Stimulated activated CD8-positive, alpha-beta memory T cell treated with anti-CD3 and anti-CD28 coated beads, Interleukin-2, amount 100 ng/mL, for 48 hours (primary cell): Measurements from ENCODE around the gene DCDC1.
"Not testable (repeated sequence)": the region's sequence is repeated elsewhere in the genome, so short reads cannot be mapped to it uniquely, and the experiment has no call there.

Experiments
- DNase-seq, 2 donors: peaks; one replicate each; pipeline ENCODE4 v3.0.0-alpha.2; 2020; ENCODE audit warnings: low read depth in 2 of 2

Gene DCDC1

DNA sequence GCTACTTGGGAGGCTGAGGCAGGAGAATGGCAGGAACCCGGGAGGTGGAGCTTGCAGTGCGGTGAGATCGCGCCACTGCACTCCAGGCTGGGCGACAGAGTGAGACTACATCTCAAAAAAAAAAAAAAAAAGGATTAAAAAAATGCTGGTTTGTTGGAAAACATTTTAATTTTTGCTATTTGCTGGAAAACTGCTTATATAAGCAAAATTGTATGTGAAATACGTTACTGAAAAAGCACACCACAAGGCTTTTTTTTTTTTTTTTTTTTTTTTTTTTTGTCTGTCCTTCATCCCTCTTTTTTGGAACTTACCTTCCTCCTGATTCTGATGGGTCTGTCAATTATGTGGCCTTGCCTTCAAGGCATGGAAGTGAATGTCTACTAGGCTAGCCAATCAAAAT, 40.8 kb downstream of the DCDC1 start:
- no peak for DNase-seq

DNA sequence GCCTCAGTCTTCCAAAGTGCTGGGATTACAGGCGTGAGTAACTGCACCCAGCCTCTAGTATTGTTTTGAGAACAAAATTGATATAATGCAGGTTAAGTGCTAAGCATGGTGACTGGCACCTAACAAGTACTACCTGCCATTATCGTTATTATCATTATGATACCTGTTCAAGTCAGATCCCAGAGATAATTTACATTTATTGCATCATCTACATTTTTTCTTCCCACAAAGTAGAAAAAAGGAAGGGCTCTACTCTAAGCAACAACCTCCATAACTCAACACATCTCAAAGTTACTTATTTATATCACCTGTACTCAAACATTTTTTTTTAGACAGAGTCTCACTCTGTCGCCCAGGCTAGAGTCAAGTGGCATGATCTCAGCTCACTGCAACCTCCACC, 42.1 kb downstream of the DCDC1 start:
- DNase-seq: no peak

GRCh38 chr11:31326470-31327148, 42.9 kb downstream of the DCDC1 start:
- no peak for DNase-seq

GRCh38 chr11:31325160-31325559, 44.4 kb downstream of the DCDC1 start:
- DNase-seq: no peak

DNA sequence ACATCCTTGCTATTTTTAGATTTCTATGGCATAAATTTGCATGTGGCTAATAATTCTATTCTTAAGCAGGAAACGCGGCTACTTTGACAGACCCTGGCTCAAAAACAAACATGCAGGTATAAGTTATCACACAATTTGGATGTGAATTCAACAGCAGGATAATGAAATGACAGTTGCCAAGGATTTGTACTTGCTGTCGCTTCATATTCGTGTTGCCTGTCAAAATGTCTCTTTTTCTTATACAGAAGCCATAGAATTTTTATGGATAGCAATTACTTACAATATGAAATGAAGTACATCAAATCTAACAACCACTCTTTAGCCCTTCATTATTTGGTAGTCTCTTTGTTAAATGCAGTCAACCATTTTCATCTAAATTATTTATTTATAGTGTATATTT, 46.4 kb downstream of the DCDC1 start:
- DNase-seq: no peak

DNA sequence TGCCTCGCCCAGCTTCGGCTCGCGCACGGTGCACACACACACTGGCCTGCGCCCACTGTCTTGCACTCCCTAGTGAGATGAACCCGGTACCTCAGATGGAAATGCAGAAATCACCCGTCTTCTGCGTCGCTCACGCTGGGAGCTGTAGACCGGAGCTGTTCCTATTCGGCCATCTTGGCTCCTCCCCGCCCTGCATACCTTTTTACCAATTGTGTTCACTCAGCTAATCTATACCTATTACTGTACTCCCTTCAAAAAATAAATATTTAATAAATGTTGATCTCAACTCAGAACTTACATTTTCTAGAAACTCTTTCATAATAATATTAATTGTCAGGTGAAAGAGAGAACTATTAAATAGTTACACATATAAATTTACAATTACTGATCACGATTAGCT, 48.0 kb downstream of the DCDC1 start:
- not testable (repeated sequence) for DNase-seq

DNA sequence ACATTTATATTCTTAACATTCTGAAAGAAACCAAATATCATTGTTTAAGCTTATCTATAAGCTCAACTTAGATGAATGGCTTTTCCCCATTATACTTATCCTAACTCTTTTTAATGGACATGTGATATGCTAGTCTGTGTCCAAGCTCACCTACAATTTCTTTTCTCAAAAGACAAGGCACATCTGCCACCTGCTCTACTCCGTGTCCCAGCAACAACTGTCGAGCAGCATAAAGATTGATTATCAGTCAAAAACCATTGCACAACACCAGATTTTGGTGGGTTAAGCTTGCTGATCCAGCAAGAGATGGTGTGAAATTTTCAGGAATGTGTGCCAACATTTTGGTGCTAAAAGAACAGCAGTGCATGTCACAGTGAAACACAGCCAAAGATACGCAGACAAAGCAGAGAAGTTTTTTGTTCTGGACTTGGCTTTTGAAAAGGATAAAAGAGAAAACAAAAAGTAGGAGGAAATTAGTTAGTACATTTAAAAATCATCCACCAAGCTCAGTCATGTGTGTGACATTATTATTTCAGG, 65.8 kb downstream of the DCDC1 start:
- DNase-seq: no peak

GRCh38 chr11:31301549-31302510, 67.7 kb downstream of the DCDC1 start:
- no peak for DNase-seq

- DNase-seq: no peak
Measured at GRCh38 chr11:31295308-31295707, 74.2 kb downstream of the DCDC1 start.

- not testable (repeated sequence) for DNase-seq
Measured at GRCh38 chr11:31273527-31273926, 96.0 kb downstream of the DCDC1 start.

- no peak for DNase-seq
Measured at GRCh38 chr11:31267720-31268119, 101.8 kb downstream of the DCDC1 start.

GRCh38 chr11:31264834-31265233, 104.7 kb downstream of the DCDC1 start:
- no peak for DNase-seq

DNA sequence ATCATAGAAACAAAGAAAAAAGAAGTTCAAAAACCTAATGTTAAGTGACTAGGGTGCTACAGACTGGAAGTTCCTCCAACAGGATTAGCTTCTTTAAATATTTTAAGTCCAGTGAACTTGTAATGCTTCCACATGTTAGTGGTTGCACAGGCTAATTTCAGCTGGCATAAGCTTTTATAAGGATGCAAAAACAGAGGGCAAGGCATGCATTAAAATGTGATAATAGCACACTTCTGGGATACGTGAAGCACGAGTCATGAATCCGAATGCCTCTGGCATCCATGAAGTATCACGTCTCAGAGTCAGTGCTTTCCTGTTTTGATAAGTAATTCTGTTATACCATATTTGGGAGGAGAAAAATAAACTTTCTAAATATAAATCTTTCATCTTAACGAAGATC, 106.8 kb downstream of the DCDC1 start:
- no peak for DNase-seq

- DNase-seq: no peak
Measured at GRCh38 chr11:31259797-31260196, 109.7 kb downstream of the DCDC1 start.

DNA sequence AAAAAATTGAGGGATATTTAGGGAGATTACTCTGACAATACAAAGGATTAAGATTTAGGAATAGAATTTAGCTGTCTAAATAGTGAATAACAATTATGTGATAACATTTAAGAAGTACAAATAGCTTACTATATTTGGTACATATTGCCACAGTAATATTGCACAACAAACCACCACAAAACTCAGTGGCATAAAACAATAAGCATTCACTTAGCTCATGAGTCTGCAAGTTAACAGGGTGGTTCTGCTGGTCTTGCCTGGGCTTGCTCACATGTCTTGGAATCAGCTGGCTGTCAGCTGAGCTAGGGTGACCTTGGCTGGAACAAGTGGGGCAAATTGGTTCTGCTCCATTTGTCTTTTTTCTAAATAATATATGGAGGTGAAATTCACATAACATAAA, 115.1 kb downstream of the DCDC1 start:
- no peak for DNase-seq

DNA sequence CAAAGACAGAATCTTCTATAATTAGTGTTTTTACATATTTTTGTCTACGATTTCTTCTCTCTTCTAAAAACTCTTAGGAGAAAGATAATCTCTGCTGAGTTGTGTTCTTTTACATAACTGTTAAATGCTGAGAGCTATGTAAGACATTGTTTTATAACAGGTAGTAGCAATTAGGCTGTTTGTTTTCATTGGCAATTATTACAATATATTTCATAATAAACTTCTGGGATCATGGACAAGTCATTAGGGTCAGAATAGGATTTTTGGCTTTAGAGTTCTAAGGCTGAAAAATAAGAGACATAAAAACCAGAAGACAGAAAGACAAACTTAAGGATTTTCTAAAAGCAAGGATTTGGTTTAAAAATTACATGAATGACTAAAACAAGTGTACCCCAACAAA, 120.8 kb downstream of the DCDC1 start:
- no peak for DNase-seq

- DNase-seq: no peak
Measured at GRCh38 chr11:31247321-31247720, 122.2 kb downstream of the DCDC1 start.

DNA sequence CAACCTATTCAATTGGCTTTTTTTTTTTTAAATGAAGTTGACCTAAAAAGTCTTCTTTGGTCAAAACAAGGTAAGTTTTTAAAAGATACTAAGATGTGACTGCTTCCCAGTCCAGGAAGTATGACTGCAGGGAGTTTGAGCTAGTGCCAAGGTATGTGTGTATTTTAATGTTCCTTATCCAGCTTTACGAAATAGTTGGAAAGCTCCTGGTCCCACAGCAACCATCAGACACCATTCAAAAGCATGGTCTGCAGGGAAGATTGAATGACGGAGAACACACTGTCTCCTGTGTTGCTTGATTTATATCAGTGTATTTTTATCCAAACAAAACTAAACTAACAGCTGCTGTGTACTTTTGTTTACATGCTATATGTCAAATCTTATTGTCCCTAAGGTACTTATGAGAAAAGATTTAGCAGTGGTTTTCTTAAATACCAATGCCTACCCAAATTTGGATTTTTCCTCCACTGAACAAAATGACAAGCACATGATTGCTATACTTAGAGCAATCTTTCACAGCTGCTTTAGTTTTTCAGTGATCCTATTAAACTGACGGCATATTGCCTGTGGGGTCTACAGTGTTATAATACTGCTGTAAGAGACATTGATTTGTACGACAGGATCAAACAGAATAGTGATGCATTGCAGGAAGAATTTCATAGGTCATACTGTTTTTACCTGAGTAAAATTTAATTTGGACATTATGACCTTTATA, 122.9 kb downstream of the DCDC1 start:
- no peak for DNase-seq

- no peak for DNase-seq
Measured at GRCh38 chr11:31243706-31244105, 125.8 kb downstream of the DCDC1 start.

DNA sequence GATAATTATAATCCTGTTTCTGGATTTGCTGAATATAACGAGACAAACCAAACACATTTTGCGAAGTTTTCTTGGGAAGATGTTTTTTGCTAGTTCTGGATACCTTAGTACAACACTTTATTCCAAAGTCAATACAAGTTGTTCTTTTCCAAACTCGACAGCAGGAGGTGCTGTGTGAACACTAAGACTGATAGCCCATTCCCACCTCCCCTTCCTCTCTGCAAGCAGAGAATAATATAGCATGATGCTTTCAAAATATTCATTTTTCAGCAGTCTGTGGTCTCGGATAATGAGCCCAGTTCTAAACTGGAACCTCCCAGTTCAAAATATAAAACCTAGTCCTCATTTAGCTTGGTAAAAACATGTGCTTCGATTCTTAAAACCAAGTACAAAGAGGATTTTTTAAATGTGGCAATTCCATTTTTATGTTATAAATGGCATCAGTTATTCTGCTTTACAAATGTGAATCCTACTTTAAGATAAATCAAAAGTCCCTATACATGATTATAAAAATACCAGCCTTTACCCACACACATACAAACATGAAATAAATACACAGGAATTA, 129.1 kb downstream of the DCDC1 start:
- DNase-seq: no peak

DNA sequence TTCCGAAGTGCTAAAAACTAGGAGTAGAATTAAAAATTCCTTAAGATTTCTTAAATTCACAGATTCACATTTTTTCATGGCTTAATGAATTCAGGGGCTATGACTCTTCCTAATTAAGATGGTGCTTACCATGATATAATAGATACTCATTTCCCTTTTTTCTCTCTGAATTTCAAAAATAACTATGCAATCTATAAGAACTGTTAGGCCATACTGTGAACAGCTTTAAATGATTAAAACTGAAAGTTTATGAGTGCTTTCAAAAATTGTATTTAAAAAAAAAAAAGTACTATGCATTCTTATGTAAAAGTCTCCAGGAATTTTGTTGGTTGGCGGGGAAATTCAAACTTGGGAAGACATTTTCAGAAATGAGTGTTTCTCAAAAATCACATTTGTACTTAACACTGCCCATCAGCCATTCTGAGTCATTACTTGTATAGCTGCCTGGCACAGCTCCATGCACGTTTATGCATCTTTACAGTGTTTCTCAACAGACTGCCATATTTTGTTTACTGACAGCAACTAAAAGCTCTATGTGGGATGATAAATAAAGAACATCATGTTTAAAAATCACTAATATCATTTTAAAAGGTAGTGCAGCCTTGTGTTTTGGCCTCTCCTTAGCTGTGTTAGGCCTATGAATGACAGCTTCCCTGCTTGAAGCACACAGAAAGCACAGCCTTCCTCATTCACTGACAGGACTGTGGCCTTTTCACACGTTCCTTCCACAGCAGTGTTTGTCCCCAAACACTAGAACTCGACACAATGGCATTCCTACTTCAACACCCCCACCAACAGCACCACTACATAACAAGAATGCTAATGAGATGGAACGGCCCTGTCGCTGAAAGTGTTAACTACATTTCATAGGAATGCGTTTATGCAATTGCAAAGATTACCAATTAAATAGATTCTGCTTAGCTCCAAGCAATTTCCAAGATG, 131.4 kb downstream of the DCDC1 start:
- no peak for DNase-seq
